ENCODE results near the gene AKIP1. TPM values are rescaled to one million over a fixed set of nuclear protein-coding genes. Genes with fewer than 3 reads are reported as not detected.

AKIP1 gene
- total and polyA plus RNA-seq, 10 of the 15 experiments (the other 5 are each of a cell fraction or from before 2014, with no cell fraction given): 5.1 to 38.9 (median 30.5) TPM

DNA sequence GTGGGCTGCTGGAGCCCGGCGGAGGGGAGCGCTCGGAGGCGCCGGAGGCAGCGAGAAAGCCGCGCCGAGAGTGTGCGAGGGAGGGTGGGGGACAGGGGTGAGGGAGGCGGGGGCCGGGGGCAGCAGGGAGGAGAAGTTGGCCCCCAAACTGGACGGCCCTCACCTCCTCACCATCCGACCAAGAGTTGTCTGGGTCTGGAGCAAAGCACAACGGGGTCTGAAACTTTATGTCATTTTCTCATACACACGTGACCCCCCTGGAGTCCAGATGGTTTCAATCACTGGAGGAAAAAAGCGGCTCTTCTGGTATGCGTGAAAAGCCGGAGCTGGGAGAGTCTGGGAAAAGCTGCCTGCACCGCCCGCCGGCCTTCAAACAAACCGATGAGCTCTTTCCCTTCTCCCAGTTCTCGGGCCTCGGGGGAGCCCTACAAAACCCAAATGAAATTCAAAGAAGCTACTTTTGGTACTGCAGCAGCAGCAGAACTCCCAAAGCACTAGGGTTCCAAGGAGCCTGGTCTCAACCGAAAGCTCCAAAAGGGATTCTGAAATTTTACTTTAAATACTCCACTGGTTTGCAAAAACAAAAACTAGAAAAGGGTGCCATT, 39.7 kb upstream of the AKIP1 start:
- 32% methylated on average over 15 of the region's 27 CpGs for WGBS (ENCODE audit: insufficient coverage, insufficient replicate concordance, low lambda C conversion rate, missing lambda C conversion rate)
- Histone ChIP-seq H3K9me3 (replicated peaks; ENCODE audit: control insufficient read depth, insufficient read depth, low read length) (no peaks in the 10 kb centered on the region), H3K79me2 (ENCODE audit: control insufficient read depth, insufficient read depth, low read length) (no peaks in the 10 kb centered on the region), H3K27me3 (replicated peaks in 1 of 2; ENCODE audit: control insufficient read depth in 2 of 2, insufficient read depth in 2 of 2, low read length in 1 of 2) (peaks cover 3 to 8% of the 10 kb centered on the region in 2 experiments; a peak in 1 of 4 replicates), H3K27ac (ENCODE audit: control insufficient read depth, insufficient read depth) (no peak overlapping the region), H4K20me1 (ENCODE audit: control insufficient read depth, insufficient read depth) (no peaks in the 10 kb centered on the region), H2AFZ (ENCODE audit: control insufficient read depth, low read depth, low read length) (no peak overlapping the region), H3K9ac (ENCODE audit: control insufficient read depth, insufficient read depth, low read length) (no peak overlapping the region), H3K4me1 (ENCODE audit: control insufficient read depth, insufficient read depth, low read length) (no peaks in the 10 kb centered on the region), H3K4me3 (peak overlapping the region; percentile 57; the same call in 1 of the 2 replicates), H3K36me3 (ENCODE audit: control insufficient read depth in 2 of 2, insufficient read depth in 2 of 2, low read length in 1 of 2) (no peaks in the 10 kb centered on the region), H3K4me2 (ENCODE audit: control insufficient read depth, insufficient read depth) (peak overlapping the region; percentile 85)
- TF ChIP-seq RFX5 (IDR thresholded peaks at IDR 0.05; ENCODE audit: low read depth, low read length): no peak
- TF ChIP-seq, protein P1, sequence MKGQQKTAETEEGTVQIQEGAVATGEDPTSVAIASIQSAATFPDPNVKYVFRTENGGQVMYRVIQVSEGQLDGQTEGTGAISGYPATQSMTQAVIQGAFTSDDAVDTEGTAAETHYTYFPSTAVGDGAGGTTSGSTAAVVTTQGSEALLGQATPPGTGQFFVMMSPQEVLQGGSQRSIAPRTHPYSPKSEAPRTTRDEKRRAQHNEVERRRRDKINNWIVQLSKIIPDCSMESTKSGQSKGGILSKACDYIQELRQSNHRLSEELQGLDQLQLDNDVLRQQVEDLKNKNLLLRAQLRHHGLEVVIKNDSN (IDR thresholded peaks at IDR 0.05; ENCODE audit: borderline replicate concordance, extremely low read length, insufficient read depth, low read depth, low read length): peak; percentile 10
- no TSS peak for BruUV-seq (replicated peaks)
- DNase-seq (ENCODE audit: low read depth, low spot score) (no peak), ATAC-seq (no peak; the same call in 2 of the 3 replicates), FAIRE-seq (no peak)
- ChIA-PET SMC1A (ENCODE audit: uncharacterized antibody, unreplicated experiment) (interaction anchor here (0.6 kb wide), 1 partner anchor 1386 kb away, joined by 3 read pairs; no protein-coding TSS in a partner anchor), RAD21 (ENCODE audit: unreplicated experiment) (no interaction called here), CTCF (no interaction called here), POLR2A (no interaction called here)
- in situ Hi-C loops (cut with MboI) (no loop called here), intact Hi-C loops (cut with micrococcal nuclease; ENCODE audit: unreplicated experiment) (no loop called here)

DNA sequence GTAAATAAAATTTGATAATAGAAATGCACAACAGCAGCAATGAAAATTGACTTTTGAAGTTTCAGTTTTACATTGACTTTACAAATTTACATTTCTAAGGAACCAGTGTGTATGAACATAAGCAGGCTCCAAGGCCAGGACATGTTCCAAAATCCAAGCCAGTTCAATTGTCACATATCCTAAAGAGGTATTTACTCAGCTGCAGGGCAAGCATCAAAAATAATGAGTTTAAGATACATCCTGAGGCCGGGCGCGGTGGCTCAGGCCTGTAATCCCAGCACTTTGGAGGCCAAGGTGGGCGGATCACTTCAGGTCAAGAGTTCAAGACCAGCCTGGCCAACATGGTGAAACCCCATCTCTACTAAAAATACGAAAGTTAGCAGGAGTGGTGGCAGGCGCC, 39.0 kb upstream of the AKIP1 start:
- no peaks in the 10 kb centered on the region for H4K20me1 ChIP-seq (ENCODE audit: control insufficient read depth, insufficient read depth)
- FAIRE-seq (no peak), ATAC-seq (no peak), DNase-seq (ENCODE audit: low read depth, low spot score) (no peak)
- ChIA-PET SMC1A (ENCODE audit: uncharacterized antibody, unreplicated experiment) (interaction anchor here (0.6 kb wide), 1 partner anchor 1386 kb away, joined by 3 read pairs; no protein-coding TSS in a partner anchor), POLR2A (no interaction called here), RAD21 (ENCODE audit: unreplicated experiment) (no interaction called here), CTCF (no interaction called here)
- no peak overlapping the region for H3K9ac ChIP-seq (ENCODE audit: control insufficient read depth, insufficient read depth, low read length)
- H2AFZ ChIP-seq (ENCODE audit: control insufficient read depth, low read depth, low read length): no peak overlapping the region
- H3K27me3 ChIP-seq (replicated peaks in 1 of 2; ENCODE audit: control insufficient read depth in 2 of 2, insufficient read depth in 2 of 2, low read length in 1 of 2): peaks cover 3 to 8% of the 10 kb centered on the region in 2 experiments; a peak in 1 of 4 replicates
- no peaks in the 10 kb centered on the region for H3K36me3 ChIP-seq (ENCODE audit: control insufficient read depth in 2 of 2, insufficient read depth in 2 of 2, low read length in 1 of 2)
- in situ Hi-C loops (cut with MboI): no loop called here
- BruUV-seq (replicated peaks): no TSS peak
- TF ChIP-seq KAT2A (conservative IDR thresholded peaks at IDR 0.05; ENCODE audit: control insufficient read depth, low read depth, low read length): no peak
- TF ChIP-seq, protein P2, sequence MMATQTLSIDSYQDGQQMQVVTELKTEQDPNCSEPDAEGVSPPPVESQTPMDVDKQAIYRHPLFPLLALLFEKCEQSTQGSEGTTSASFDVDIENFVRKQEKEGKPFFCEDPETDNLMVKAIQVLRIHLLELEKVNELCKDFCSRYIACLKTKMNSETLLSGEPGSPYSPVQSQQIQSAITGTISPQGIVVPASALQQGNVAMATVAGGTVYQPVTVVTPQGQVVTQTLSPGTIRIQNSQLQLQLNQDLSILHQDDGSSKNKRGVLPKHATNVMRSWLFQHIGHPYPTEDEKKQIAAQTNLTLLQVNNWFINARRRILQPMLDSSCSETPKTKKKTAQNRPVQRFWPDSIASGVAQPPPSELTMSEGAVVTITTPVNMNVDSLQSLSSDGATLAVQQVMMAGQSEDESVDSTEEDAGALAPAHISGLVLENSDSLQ (IDR thresholded peaks at IDR 0.05): no peak
- TF ChIP-seq JUND (IDR thresholded peaks at IDR 0.05; ENCODE audit: low read depth, low read length): no peak
- no peak for TF ChIP-seq RBBP5 (conservative IDR thresholded peaks at IDR 0.05)
- TF ChIP-seq, protein P3, sequence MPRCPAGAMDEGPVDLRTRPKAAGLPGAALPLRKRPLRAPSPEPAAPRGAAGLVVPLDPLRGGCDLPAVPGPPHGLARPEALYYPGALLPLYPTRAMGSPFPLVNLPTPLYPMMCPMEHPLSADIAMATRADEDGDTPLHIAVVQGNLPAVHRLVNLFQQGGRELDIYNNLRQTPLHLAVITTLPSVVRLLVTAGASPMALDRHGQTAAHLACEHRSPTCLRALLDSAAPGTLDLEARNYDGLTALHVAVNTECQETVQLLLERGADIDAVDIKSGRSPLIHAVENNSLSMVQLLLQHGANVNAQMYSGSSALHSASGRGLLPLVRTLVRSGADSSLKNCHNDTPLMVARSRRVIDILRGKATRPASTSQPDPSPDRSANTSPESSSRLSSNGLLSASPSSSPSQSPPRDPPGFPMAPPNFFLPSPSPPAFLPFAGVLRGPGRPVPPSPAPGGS (IDR thresholded peaks at IDR 0.05; ENCODE audit: borderline replicate concordance, insufficient read depth, low read depth, low read length, poor library complexity, severe bottlenecking): no peak
- TF ChIP-seq CHD2 (IDR thresholded peaks at IDR 0.05; ENCODE audit: borderline replicate concordance, low read depth, low read length): no peak
- TF ChIP-seq NR2C2 (IDR thresholded peaks at IDR 0.05; ENCODE audit: borderline replicate concordance, control insufficient read depth, insufficient read length, low read depth): no peak
- TF ChIP-seq, protein P4, sequence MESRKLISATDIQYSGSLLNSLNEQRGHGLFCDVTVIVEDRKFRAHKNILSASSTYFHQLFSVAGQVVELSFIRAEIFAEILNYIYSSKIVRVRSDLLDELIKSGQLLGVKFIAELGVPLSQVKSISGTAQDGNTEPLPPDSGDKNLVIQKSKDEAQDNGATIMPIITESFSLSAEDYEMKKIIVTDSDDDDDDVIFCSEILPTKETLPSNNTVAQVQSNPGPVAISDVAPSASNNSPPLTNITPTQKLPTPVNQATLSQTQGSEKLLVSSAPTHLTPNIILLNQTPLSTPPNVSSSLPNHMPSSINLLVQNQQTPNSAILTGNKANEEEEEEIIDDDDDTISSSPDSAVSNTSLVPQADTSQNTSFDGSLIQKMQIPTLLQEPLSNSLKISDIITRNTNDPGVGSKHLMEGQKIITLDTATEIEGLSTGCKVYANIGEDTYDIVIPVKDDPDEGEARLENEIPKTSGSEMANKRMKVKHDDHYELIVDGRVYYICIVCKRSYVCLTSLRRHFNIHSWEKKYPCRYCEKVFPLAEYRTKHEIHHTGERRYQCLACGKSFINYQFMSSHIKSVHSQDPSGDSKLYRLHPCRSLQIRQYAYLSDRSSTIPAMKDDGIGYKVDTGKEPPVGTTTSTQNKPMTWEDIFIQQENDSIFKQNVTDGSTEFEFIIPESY (IDR thresholded peaks at IDR 0.05): no peak
- no peak for TF ChIP-seq SUZ12 (IDR thresholded peaks at IDR 0.05; ENCODE audit: unreplicated experiment)
- H3K27ac ChIP-seq (ENCODE audit: control insufficient read depth, insufficient read depth): no peak overlapping the region
- 90% methylated on average over 6 of the region's 6 CpGs for WGBS (ENCODE audit: insufficient coverage, insufficient replicate concordance, low lambda C conversion rate, missing lambda C conversion rate)
- no peaks in the 10 kb centered on the region for H3K4me1 ChIP-seq (ENCODE audit: control insufficient read depth, insufficient read depth, low read length)
- H3K4me3 ChIP-seq: no peak overlapping the region
- H3K9me3 ChIP-seq (replicated peaks; ENCODE audit: control insufficient read depth, insufficient read depth, low read length): no peaks in the 10 kb centered on the region
- intact Hi-C loops (cut with micrococcal nuclease; ENCODE audit: unreplicated experiment): no loop called here
- H3K79me2 ChIP-seq (ENCODE audit: control insufficient read depth, insufficient read depth, low read length): no peaks in the 10 kb centered on the region
- no peak overlapping the region for H3K4me2 ChIP-seq (ENCODE audit: control insufficient read depth, insufficient read depth)
